Loucy (cell line): Measurements from ENCODE around the gene GPC1.

Experiments
- EZH2phosphoT487 ChIP-seq: fragments of 200-600 bp; IDR thresholded peaks from 2 replicates; pipeline ENCODE4 v1.6.1; 2018; ENCODE audit warnings: antibody characterized with exemption, mild to moderate bottlenecking, moderate library complexity, borderline replicate concordance
- TF ChIP-seq, protein P1 (sequence below): fragments of 200-600 bp; sonication (generic); conservative IDR thresholded peaks from 2 replicates; pipeline ENCODE4 v1.5.1; 2014; ENCODE audit warnings: mild to moderate bottlenecking, antibody characterized with exemption, low read length

DNA sequence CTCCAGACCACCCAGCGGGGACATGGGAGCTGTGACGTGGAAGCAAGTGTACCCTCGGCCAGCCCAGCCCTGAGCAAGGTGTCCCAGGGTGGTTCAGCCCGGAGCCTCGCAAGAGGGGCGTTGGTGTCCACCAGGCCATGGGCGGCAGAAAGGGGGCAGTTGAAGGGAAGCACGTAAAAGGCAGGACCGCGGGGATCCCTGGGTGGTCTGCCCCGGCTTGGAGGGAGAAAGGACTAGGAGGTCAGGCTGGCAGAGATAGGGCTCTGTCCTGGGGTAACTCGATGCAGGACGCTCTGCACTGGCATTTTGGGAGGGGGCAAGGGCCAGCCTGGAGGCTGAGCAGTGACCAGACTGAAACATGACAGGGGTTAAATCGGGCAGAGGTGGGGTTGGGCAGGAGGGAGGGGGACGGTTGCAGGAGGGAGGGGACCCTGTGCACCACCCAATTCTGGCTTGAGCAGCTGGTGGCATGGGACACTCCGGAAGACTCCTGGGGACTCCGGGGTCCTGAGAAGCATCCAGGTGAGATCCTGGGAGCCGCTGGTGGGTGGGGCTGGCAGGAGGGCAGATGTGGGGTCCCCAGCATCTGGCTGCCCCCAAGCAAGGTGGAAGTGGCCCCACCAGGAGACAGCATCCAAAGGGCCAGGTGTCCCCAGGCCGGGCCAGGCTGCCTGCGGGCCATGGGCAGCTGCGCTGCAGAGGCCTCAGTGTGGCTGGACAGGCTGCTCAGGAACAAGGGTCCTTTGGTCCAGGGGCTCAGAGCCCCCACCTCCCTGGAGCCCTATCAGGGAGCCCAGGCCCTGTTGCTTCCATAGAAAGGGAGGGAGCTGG, 46.8 kb upstream of the GPC1 start:
- TF ChIP-seq, protein P1, sequence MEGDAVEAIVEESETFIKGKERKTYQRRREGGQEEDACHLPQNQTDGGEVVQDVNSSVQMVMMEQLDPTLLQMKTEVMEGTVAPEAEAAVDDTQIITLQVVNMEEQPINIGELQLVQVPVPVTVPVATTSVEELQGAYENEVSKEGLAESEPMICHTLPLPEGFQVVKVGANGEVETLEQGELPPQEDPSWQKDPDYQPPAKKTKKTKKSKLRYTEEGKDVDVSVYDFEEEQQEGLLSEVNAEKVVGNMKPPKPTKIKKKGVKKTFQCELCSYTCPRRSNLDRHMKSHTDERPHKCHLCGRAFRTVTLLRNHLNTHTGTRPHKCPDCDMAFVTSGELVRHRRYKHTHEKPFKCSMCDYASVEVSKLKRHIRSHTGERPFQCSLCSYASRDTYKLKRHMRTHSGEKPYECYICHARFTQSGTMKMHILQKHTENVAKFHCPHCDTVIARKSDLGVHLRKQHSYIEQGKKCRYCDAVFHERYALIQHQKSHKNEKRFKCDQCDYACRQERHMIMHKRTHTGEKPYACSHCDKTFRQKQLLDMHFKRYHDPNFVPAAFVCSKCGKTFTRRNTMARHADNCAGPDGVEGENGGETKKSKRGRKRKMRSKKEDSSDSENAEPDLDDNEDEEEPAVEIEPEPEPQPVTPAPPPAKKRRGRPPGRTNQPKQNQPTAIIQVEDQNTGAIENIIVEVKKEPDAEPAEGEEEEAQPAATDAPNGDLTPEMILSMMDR = no peak
- no peak for TF ChIP-seq EZH2phosphoT487
